MM.1S (cell line): ENCODE measurements around the gene KLHL24.

ENCODE experiments used
- DNase-seq: peaks from one replicate; pipeline ENCODE4 v3.0.0-alpha.2; 2015
- H2AFZ ChIP-seq: fragments of 300-600 bp; sonication (generic); 2 replicates; pipeline ENCODE4 v1.6.0; 2016; ENCODE audit warnings: antibody characterized with exemption, low read length
- H3F3A ChIP-seq: fragments of 300-600 bp; sonication (generic); 2 replicates; pipeline ENCODE4 v1.6.1; 2016; ENCODE audit warnings: mild to moderate bottlenecking, antibody characterized with exemption, low read length, moderate library complexity, mixed read lengths; ENCODE audit not compliant: insufficient read depth
- H3K27ac ChIP-seq: fragments of 300-600 bp; sonication (generic); 2 replicates; pipeline ENCODE4 v1.5.1; 2016; ENCODE audit warnings: mild to moderate bottlenecking, low read length
- H3K27me3 ChIP-seq: fragments of 300-600 bp; sonication (generic); replicated peaks from 2 replicates; pipeline ENCODE4 v1.6.0; 2016; ENCODE audit warnings: low read length; ENCODE audit not compliant: insufficient read depth
- H3K36me3 ChIP-seq: fragments of 300-600 bp; sonication (generic); replicated peaks from 2 replicates; pipeline ENCODE4 v1.6.1; 2016; ENCODE audit warnings: mild to moderate bottlenecking, low read length, mixed read lengths; ENCODE audit not compliant: insufficient read depth
- H3K4me1 ChIP-seq: fragments of 300-600 bp; sonication (generic); 2 replicates; pipeline ENCODE4 v1.6.1; 2016; ENCODE audit warnings: low read length, mixed read lengths
- H3K4me2 ChIP-seq: fragments of 300-600 bp; sonication (generic); 2 replicates; pipeline ENCODE4 v1.6.0; 2016; ENCODE audit warnings: low read depth, low read length
- H3K4me3 ChIP-seq: fragments of 300-600 bp; sonication (generic); 2 replicates; pipeline ENCODE4 v1.5.1; 2016; ENCODE audit warnings: low read length, mixed read lengths
- H3K79me2 ChIP-seq: fragments of 300-600 bp; sonication (generic); 2 replicates; pipeline ENCODE4 v1.6.1; 2016; ENCODE audit warnings: mixed run types, low read length, mixed read lengths
- H3K9ac ChIP-seq: fragments of 300-600 bp; sonication (generic); 2 replicates; pipeline ENCODE4 v1.6.1; 2016; ENCODE audit warnings: low read length, mixed read lengths
- H3K9me2 ChIP-seq: fragments of 300-600 bp; sonication (generic); replicated peaks from 2 replicates; pipeline ENCODE4 v1.6.1; 2016; ENCODE audit warnings: mild to moderate bottlenecking, low read length, mixed read lengths; ENCODE audit not compliant: insufficient read depth
- H3K9me3 ChIP-seq: fragments of 300-600 bp; sonication (generic); replicated peaks from 2 replicates; pipeline ENCODE4 v1.6.1; 2016; ENCODE audit warnings: mild to moderate bottlenecking, low read length, mixed read lengths; ENCODE audit not compliant: insufficient read depth
- H4K20me1 ChIP-seq: fragments of 300-600 bp; sonication (generic); 2 replicates; pipeline ENCODE4 v1.6.1; 2016; ENCODE audit warnings: mild to moderate bottlenecking, low read length, moderate library complexity, mixed read lengths; ENCODE audit not compliant: insufficient read depth
- CTCF ChIP-seq: fragments of 300-600 bp; sonication (generic); IDR thresholded peaks from 2 replicates; pipeline ENCODE4 v1.5.1; 2016; ENCODE audit warnings: antibody characterized with exemption, low read length, mixed read lengths
- EZH2 ChIP-seq: fragments of 300-600 bp; sonication (generic); optimal IDR thresholded peaks from 2 replicates; pipeline ENCODE3; 2017; ENCODE audit warnings: low read depth, mild to moderate bottlenecking, antibody characterized with exemption, low read length, mixed read lengths
- EZH2phosphoT487 ChIP-seq: fragments of 300-600 bp; sonication (generic); IDR thresholded peaks from 2 replicates; pipeline ENCODE4 v1.6.1; 2018; ENCODE audit warnings: antibody characterized with exemption, low read length

Gene KLHL24

GRCh38 chr3:183731611-183732010 is 96.2 kb downstream of the KLHL24 start:
- Histone ChIP-seq H3K9me3 (no peaks in the 10 kb centered on the region), H3K4me1 (no peaks in the 10 kb centered on the region), H3K9me2 (no peaks in the 10 kb centered on the region), H3F3A (no peaks in the 10 kb centered on the region), H3K27ac (no peak overlapping the region), H3K4me2 (no peak overlapping the region), H4K20me1 (no peaks in the 10 kb centered on the region), H3K27me3 (no peaks in the 10 kb centered on the region), H3K9ac (no peak overlapping the region), H3K36me3 (peaks cover 18% of the 10 kb centered on the region), H2AFZ (no peak overlapping the region), H3K4me3 (no peak overlapping the region), H3K79me2 (peaks cover 19% of the 10 kb centered on the region; the same call in 1 of the 2 replicates)
- no peak for DNase-seq
- no peak for TF ChIP-seq EZH2phosphoT487
- no peak for TF ChIP-seq EZH2
- TF ChIP-seq CTCF, result no peak

- no peak overlapping the region for H2AFZ ChIP-seq
- peaks cover 17% of the 10 kb centered on the region for H3K79me2 ChIP-seq
- H3K9ac ChIP-seq, result no peak overlapping the region
- H3F3A ChIP-seq, result no peaks in the 10 kb centered on the region
- H3K9me3 ChIP-seq, result no peaks in the 10 kb centered on the region
- H3K4me3 ChIP-seq, result no peak overlapping the region
- H3K4me1 ChIP-seq, result no peaks in the 10 kb centered on the region
- H3K27ac ChIP-seq, result no peak overlapping the region
- H3K4me2 ChIP-seq, result no peak overlapping the region
- no peak for DNase-seq
- no peak for TF ChIP-seq CTCF
- TF ChIP-seq EZH2phosphoT487, result no peak
- no peak for TF ChIP-seq EZH2
- peaks cover 25% of the 10 kb centered on the region for H3K36me3 ChIP-seq
- H3K27me3 ChIP-seq, result no peaks in the 10 kb centered on the region
- H3K9me2 ChIP-seq, result no peaks in the 10 kb centered on the region
- H4K20me1 ChIP-seq, result no peaks in the 10 kb centered on the region
These were observed 98.1 kb downstream of the KLHL24 start for GRCh38 chr3:183733553-183733952.
